Body of pancreas (tissue), 4 donors: Measurements from ENCODE around the gene JAKMIP3. TPM values are rescaled to one million over a fixed set of nuclear protein-coding genes. Genes with fewer than 3 reads are reported as not detected.

Experiments used
- ATAC-seq: fragments of 150-250 bp; one replicate; pipeline ENCODE4 v1.9.1; 2016
- DNase-seq, 4 donors: peaks; one replicate each; pipeline ENCODE4 v3.0.0-alpha.2; 2019
- H3K27ac ChIP-seq, 4 donors: fragments of 200-600 bp; sonication (generic); 1 replicate in 3 of 4; 2 replicates in 1 of 4; pipeline versions ENCODE4 v1.5.1 to v1.6.1; 2016 to 2019; ENCODE audit warnings: mild to moderate bottlenecking in 1 of 4, mixed read lengths in 1 of 4, moderate library complexity in 1 of 4
- H3K27me3 ChIP-seq, 2 donors: fragments of 200-600 bp; sonication (generic); one replicate each; pipeline ENCODE4 v1.6.0; 2016; ENCODE audit warnings: mild to moderate bottlenecking in 1 of 2
- H3K36me3 ChIP-seq, 2 donors: fragments of 200-600 bp; sonication (generic); replicated peaks in 1 of 2; 2 replicates each; pipeline ENCODE4 v1.5.1; 2016; ENCODE audit warnings: low read depth in 2 of 2; ENCODE audit not compliant: insufficient read depth in 1 of 2
- H3K4me1 ChIP-seq: fragments of 200-600 bp; sonication (generic); one replicate; pipeline ENCODE4 v1.6.0; 2016
- H3K4me3 ChIP-seq, 2 donors: fragments of 200-600 bp; sonication (generic); 1 replicate in 1 of 2; 2 replicates in 1 of 2; pipeline ENCODE4 v1.5.1; 2016 to 2019
- H3K9me3 ChIP-seq, 3 donors: fragments of 200-600 bp; sonication (generic); 1 replicate in 2 of 3; 2 replicates in 1 of 3; pipeline ENCODE4 v1.5.1; 2016
- CTCF ChIP-seq, 7 experiments: fragments of 450-650 bp in 4 of 7; fragments of 200-600 bp in 3 of 7; sonication (generic) in 3 of 7; IDR thresholded peaks; one replicate each; pipeline ENCODE4 v1.5.1; 2016 to 2019; ENCODE audit warnings: antibody characterized with exemption in 7 of 7
- POLR2A ChIP-seq, 3 donors: fragments of 450-650 bp; IDR thresholded peaks; one replicate each; pipeline ENCODE4 v1.6.1; 2016; ENCODE audit warnings: antibody characterized with exemption in 3 of 3, mild to moderate bottlenecking in 2 of 3
- WGBS, 2 donors: methylation state at CpG; one replicate each; pipeline ENCODE4 v1.1.5; 2017; 5-methylcytosine and 5-hydroxymethylcytosine counted together
- intact Hi-C: fragments of 100-400 bp; cut with DNase I; formaldehyde crosslinking; loops from one replicate; pipeline ENCODE4 v1.15.1; 2023
- total RNA-seq, 2 donors: library from RNA; depleted of rRNA; stranded (reverse); fragments of >200 nt; gene quantifications; one replicate each; pipeline ENCODE4 v1.1.0, GENCODE V29; 2016

Gene JAKMIP3
- total RNA-seq, 2 donors from 2014 or later, result 0.26 to 0.33 TPM

GRCh38 chr10:132058111-132058745, 7.5 kb upstream of the JAKMIP3 start:
- intact Hi-C loops, result no loop called here
- no peak overlapping the region for H3K4me3 ChIP-seq
- H3K9me3 ChIP-seq, result peaks cover 0 to 3% (median 0%) of the 10 kb centered on the region in 3 donors
- TF ChIP-seq CTCF (IDR thresholded peaks at IDR 0.05) (no peak), POLR2A (IDR thresholded peaks at IDR 0.05) (no peak)
- ATAC-seq (no peak), DNase-seq (no peak)
- H3K27ac ChIP-seq, result no peak overlapping the region
- H3K27me3 ChIP-seq, result no peaks in the 10 kb centered on the region
- peaks cover 7% of the 10 kb centered on the region for H3K4me1 ChIP-seq
- H3K36me3 ChIP-seq, result no peaks in the 10 kb centered on the region
- WGBS, 2 donors, result 77 to 89% methylated on average over 14 to 16 of the region's 16 CpGs

GRCh38 chr10:132058793-132059759, 6.7 kb upstream of the JAKMIP3 start:
- Histone ChIP-seq H3K36me3 (no peaks in the 10 kb centered on the region), H3K27ac (no peak overlapping the region), H3K9me3 (no peaks in the 10 kb centered on the region), H3K4me1 (peaks cover 7% of the 10 kb centered on the region), H3K4me3 (no peak overlapping the region), H3K27me3 (no peaks in the 10 kb centered on the region)
- WGBS, 2 donors, result 86 to 91% methylated on average over 39 to 42 of the region's 42 CpGs
- intact Hi-C loops, result no loop called here
- ATAC-seq (no peak), DNase-seq (no peak)
- no peak for TF ChIP-seq POLR2A (IDR thresholded peaks at IDR 0.05)
- no peak for TF ChIP-seq CTCF (IDR thresholded peaks at IDR 0.05)

GRCh38 chr10:132059760-132060508, 5.8 kb upstream of the JAKMIP3 start:
- Histone ChIP-seq H3K4me3 (no peak overlapping the region), H3K27ac (no peak overlapping the region), H3K9me3 (no peaks in the 10 kb centered on the region), H3K36me3 (no peaks in the 10 kb centered on the region), H3K4me1 (peaks cover 9% of the 10 kb centered on the region), H3K27me3 (no peaks in the 10 kb centered on the region)
- DNase-seq, result peak in 2 of 4 donors; percentile 42 to 48
- ATAC-seq, result peak; percentile 69
- WGBS, 2 donors, result 58 to 61% methylated on average over 12 of the region's 12 CpGs
- intact Hi-C loops, result no loop called here
- no peak for TF ChIP-seq CTCF (IDR thresholded peaks at IDR 0.05)
- TF ChIP-seq POLR2A (IDR thresholded peaks at IDR 0.05), result no peak

GRCh38 chr10:132061030-132061429, 4.7 kb upstream of the JAKMIP3 start:
- WGBS, 2 donors, result 85 to 89% methylated on average over 11 to 18 of the region's 18 CpGs
- no peak for ATAC-seq
- no peak for DNase-seq
- peaks cover 18% of the 10 kb centered on the region for H3K4me1 ChIP-seq
- no peaks in the 10 kb centered on the region for H3K36me3 ChIP-seq
- H3K4me3 ChIP-seq, result no peak overlapping the region
- intact Hi-C loops, result no loop called here
- no peaks in the 10 kb centered on the region for H3K9me3 ChIP-seq
- TF ChIP-seq CTCF (IDR thresholded peaks at IDR 0.05) (no peak), POLR2A (IDR thresholded peaks at IDR 0.05) (no peak)
- H3K27me3 ChIP-seq, result no peaks in the 10 kb centered on the region
- no peak overlapping the region for H3K27ac ChIP-seq
